Uterus (tissue), 4 donors: ENCODE results near the gene UNC5CL. TPM values are rescaled to one million over a fixed set of nuclear protein-coding genes. Genes with fewer than 3 reads are reported as not detected.

Source experiments
- DNase-seq, 2 donors: peaks; one replicate each; pipeline ENCODE4 v3.0.0-alpha.2; 2019 to 2020
- H3K27ac ChIP-seq, 2 donors: fragments of 200-600 bp; sonication (generic); 1 replicate in 1 of 2; 2 replicates in 1 of 2; pipeline ENCODE4 v1.5.1; 2016 to 2018
- H3K27me3 ChIP-seq, 2 donors: fragments of 200-600 bp; sonication (generic); one replicate each; pipeline ENCODE4 v1.5.1; 2018 to 2019; ENCODE audit warnings: control low read depth in 1 of 2
- H3K36me3 ChIP-seq, 2 donors: fragments of 200-600 bp; sonication (generic); one replicate each; pipeline ENCODE4 v1.5.1; 2019; ENCODE audit warnings: control low read depth in 1 of 2
- H3K4me1 ChIP-seq, 2 donors: fragments of 200-600 bp; sonication (generic); one replicate each; pipeline ENCODE4 v1.5.1; 2018 to 2019; ENCODE audit warnings: control low read depth in 1 of 2
- H3K4me3 ChIP-seq, 2 donors: fragments of 200-600 bp; sonication (generic); 1 replicate in 1 of 2; 2 replicates in 1 of 2; pipeline ENCODE4 v1.5.1; 2018 to 2019; ENCODE audit warnings: mild to moderate bottlenecking in 1 of 2
- H3K9me3 ChIP-seq, 2 donors: fragments of 200-600 bp; sonication (generic); one replicate each; pipeline ENCODE4 v1.5.1; 2019; ENCODE audit warnings: control low read depth in 1 of 2
- CTCF ChIP-seq, 4 experiments: fragments of 200-600 bp in 2 of 4; fragments of 450-650 bp in 2 of 4; sonication (generic) in 2 of 4; IDR thresholded peaks; one replicate each; pipeline ENCODE4 v1.5.1; 2016 to 2019; ENCODE audit warnings: antibody characterized with exemption in 4 of 4, mild to moderate bottlenecking in 2 of 4, moderate library complexity in 1 of 4
- POLR2A ChIP-seq, 2 donors: fragments of 450-650 bp; IDR thresholded peaks; one replicate each; pipeline ENCODE4 v1.6.1; 2016; ENCODE audit warnings: antibody characterized with exemption in 2 of 2, mild to moderate bottlenecking in 1 of 2, moderate library complexity in 1 of 2
- intact Hi-C: fragments of 100-400 bp; cut with DNase I; formaldehyde crosslinking; loops from one replicate; pipeline ENCODE4 v1.15.1; 2023; ENCODE audit warnings: low total_unique reads
- total RNA-seq, 4 donors: library from RNA; depleted of rRNA in 3 of 4; stranded (reverse); fragments of >200 nt in 3 of 4; gene quantifications; one replicate each; pipeline versions ENCODE4 v1.1.0 to v1.2.4, GENCODE V29; 2014 to 2023
- donor health status: DM: yes; HTN: yes; CAD: no.

The UNC5CL gene
- total RNA-seq, 4 donors from 2014 or later, result 0.26 to 1.4 (median 1.2) TPM; not detected in 1

- Histone ChIP-seq H3K27ac (no peak overlapping the region), H3K9me3 (no peaks in the 10 kb centered on the region), H3K36me3 (no peaks in the 10 kb centered on the region), H3K27me3 (no peaks in the 10 kb centered on the region), H3K4me1 (no peaks in the 10 kb centered on the region), H3K4me3 (no peak overlapping the region)
- DNase-seq, result no peak
- intact Hi-C loops, result no loop called here
- TF ChIP-seq CTCF (IDR thresholded peaks at IDR 0.05) (no peak), POLR2A (IDR thresholded peaks at IDR 0.05) (no peak)
Observed at GRCh38 chr6:40983752-40984151, 55.3 kb downstream of the UNC5CL start.

GRCh38 chr6:40982917-40983316 lies 56.1 kb downstream of the UNC5CL start:
- intact Hi-C loops, result no loop called here
- Histone ChIP-seq H3K36me3 (no peaks in the 10 kb centered on the region), H3K27ac (no peak overlapping the region), H3K27me3 (no peaks in the 10 kb centered on the region), H3K4me1 (no peaks in the 10 kb centered on the region), H3K4me3 (no peak overlapping the region), H3K9me3 (no peaks in the 10 kb centered on the region)
- DNase-seq, result no peak
- TF ChIP-seq CTCF (IDR thresholded peaks at IDR 0.05) (no peak), POLR2A (IDR thresholded peaks at IDR 0.05) (no peak)

- Histone ChIP-seq H3K27ac (no peak overlapping the region), H3K9me3 (no peaks in the 10 kb centered on the region), H3K4me3 (no peak overlapping the region), H3K27me3 (no peaks in the 10 kb centered on the region), H3K36me3 (no peaks in the 10 kb centered on the region), H3K4me1 (no peaks in the 10 kb centered on the region)
- DNase-seq, result no peak
- intact Hi-C loops, result no loop called here
- TF ChIP-seq CTCF (IDR thresholded peaks at IDR 0.05), result no peak
- TF ChIP-seq POLR2A (IDR thresholded peaks at IDR 0.05), result no peak
Observed at GRCh38 chr6:40978687-40979289, 60.2 kb downstream of the UNC5CL start.

GRCh38 chr6:40977695-40978094 lies 61.3 kb downstream of the UNC5CL start:
- H3K27ac ChIP-seq, result no peak overlapping the region
- no peaks in the 10 kb centered on the region for H3K9me3 ChIP-seq
- DNase-seq, result no peak
- no peaks in the 10 kb centered on the region for H3K36me3 ChIP-seq
- intact Hi-C loops, result no loop called here
- no peaks in the 10 kb centered on the region for H3K4me1 ChIP-seq
- no peaks in the 10 kb centered on the region for H3K27me3 ChIP-seq
- TF ChIP-seq POLR2A (IDR thresholded peaks at IDR 0.05) (no peak), CTCF (IDR thresholded peaks at IDR 0.05) (no peak)
- no peak overlapping the region for H3K4me3 ChIP-seq

- intact Hi-C loops, result no loop called here
- TF ChIP-seq POLR2A (IDR thresholded peaks at IDR 0.05), result no peak
- TF ChIP-seq CTCF (IDR thresholded peaks at IDR 0.05), result no peak
- H3K4me1 ChIP-seq, result no peaks in the 10 kb centered on the region
- no peak for DNase-seq
- no peaks in the 10 kb centered on the region for H3K27me3 ChIP-seq
- H3K4me3 ChIP-seq, result no peak overlapping the region
- no peaks in the 10 kb centered on the region for H3K9me3 ChIP-seq
- H3K27ac ChIP-seq, result no peak overlapping the region
- H3K36me3 ChIP-seq, result no peaks in the 10 kb centered on the region
Observed at GRCh38 chr6:40977085-40977484, 61.9 kb downstream of the UNC5CL start.

Other genes with a start within 250 kb of the UNC5CL start
- gene TSPO2, start 3.2 kb upstream of the UNC5CL start, total RNA-seq, result not detected
- gene APOBEC2, start 14.0 kb upstream of the UNC5CL start, total RNA-seq, result not detected
- gene OARD1, start 33.1 kb upstream of the UNC5CL start, total RNA-seq, result 10 to 100 TPM in 3 of 4 donors, 1 to 10 TPM in 1; 7.4 to 21.9 (median 18.2) TPM
- gene NFYA, start 33.8 kb upstream of the UNC5CL start, total RNA-seq, result 10 to 100 TPM; 10.9 to 43.6 (median 18.4) TPM
- 1 to 10 TPM in 1 of 4 donors, not detected in 3; 8.2 TPM for gene TREML1, start 115.1 kb upstream of the UNC5CL start, total RNA-seq
- 1 to 10 TPM in 1 of 4 donors, not detected in 3; 1.0 TPM for gene TREM2, start 123.9 kb upstream of the UNC5CL start, total RNA-seq
- under 1 TPM in 1 of 4 donors, not detected in 3; 0.12 TPM for gene TREML2, start 161.9 kb upstream of the UNC5CL start, total RNA-seq
- not detected for gene TREML4, start 189.1 kb upstream of the UNC5CL start, total RNA-seq
- 10 to 100 TPM in 1 of 4 donors, 1 to 10 TPM in 1, under 1 TPM in 2; 0.26 to 30.6 (median 1.1) TPM for gene TREM1, start 247.5 kb upstream of the UNC5CL start, total RNA-seq